Islet of Langerhans (tissue), 1 donor: ENCODE measurements around the gene GHRHR.

ENCODE experiments used
- FAIRE-seq: peaks from one replicate; lab custom pipeline; 2011; peaks lifted over from hg19 to GRCh38; lab: Jason Lieb, UNC

The GHRHR gene

DNA sequence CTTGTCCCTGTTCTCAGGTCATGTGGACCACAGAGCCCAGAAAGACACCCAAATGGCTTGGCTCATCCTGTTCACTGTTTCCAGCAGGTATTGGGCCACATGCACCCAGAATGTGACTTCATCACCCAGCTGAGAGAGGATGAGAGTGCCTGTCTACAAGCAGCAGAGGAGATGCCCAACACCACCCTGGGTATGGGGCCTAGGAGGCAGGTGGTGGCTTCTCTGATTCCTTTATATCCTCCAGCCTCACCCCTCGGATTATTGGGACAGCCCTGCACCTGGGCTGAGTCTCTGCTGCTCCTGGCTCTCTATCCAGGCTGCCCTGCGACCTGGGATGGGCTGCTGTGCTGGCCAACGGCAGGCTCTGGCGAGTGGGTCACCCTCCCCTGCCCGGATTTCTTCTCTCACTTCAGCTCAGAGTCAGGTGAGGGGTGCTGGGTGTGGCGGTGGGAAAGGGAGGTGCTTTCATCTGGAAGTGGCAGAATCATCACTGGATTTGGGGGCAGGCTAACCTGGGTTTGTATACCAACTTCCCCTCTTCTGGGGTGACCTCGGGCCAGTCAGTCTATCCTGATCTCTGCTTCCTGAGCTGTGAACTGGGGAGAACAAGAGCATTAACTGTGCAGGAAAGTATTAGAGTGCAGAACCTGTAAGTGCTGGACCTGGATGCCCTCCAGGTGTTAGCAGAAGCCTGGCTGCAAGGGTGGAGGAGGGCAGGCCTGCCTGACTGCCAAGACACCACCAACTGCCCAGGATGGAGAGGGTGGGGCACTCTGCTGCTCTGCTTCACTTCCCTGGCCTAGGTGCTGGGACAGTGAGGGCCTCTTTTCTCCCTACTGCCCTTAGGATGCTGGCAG is 5.2 kb downstream of the GHRHR start:
- FAIRE-seq, result no peak

DNA sequence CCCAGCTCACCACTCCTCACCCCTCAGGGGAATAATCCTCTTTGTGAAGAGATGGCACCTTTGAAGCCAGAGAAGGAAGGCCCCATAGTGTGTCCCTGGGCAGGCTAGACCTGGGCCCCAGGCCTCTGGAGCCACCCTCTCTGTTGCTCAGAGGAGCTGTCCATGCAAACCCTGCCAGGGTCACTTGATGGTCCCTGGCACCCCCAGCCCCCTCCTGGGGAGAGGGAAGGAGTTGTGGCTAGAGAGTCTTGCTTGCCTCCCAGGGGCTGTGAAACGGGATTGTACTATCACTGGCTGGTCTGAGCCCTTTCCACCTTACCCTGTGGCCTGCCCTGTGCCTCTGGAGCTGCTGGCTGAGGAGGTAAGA is 5.8 kb downstream of the GHRHR start:
- no peak for FAIRE-seq

DNA sequence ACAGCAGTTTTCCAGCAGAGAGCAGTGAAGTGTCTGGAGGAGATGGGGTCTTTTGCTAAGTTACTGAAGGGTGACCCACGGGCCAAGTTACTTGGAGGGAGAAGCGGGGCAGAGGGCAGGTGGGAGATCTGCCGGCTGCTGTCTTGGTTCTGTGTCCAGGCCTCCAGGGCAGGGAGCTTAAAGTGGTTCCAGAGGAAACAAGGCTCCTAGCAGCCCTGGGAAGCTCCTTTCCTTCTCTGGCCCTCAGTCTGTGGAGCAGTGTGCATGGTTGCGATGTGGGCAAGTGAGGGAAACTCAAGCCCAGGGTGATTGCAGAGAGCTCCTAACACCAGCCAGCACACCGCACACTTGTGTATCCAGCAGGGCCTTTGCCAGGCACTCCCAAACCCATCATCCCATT is 6.3 kb downstream of the GHRHR start:
- no peak for FAIRE-seq

DNA sequence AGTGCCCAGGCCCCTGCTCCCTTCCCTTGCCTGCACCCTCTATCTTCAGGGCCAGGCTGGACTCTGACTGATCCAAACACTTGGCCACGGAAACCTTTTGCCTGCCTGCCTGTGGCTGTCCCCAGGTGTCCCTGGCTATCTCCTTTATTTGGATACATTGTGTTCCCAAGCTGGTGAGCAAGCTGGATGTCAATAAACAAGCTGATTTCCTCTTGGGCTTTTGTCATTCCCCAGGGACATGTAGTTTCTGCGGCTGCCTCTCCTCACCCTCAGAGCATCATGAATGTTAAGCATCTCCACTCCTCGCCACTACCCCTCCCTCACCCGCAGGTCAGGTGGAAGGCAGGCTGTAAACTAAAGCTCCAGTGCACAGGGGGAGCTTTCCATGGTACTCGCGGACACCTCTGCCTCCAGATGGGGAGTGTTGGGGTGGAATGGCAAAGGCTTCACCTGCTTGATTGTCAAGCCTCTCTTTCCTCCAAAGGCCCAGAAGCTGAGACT is 6.9 kb downstream of the GHRHR start:
- no peak for FAIRE-seq

DNA sequence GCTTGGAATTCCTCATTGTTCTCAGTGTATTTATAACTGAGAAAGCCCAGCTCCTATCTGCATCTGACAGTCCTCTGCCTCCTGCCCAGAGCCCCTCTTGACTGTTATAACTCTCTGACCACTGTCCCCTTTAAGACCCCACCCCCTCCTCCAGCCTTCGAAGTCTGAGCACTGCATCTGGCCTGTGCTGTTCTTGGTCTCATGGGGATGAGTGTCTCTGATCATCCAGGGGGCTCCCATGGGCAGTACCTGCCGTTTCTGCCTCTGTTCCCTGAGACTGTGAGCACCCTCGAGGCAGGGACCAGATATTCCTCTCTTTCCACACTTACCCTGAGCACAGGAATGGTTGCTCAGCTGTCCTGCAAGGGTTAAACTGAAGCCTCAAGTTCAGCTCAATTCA is 7.7 kb downstream of the GHRHR start:
- FAIRE-seq, result no peak

DNA sequence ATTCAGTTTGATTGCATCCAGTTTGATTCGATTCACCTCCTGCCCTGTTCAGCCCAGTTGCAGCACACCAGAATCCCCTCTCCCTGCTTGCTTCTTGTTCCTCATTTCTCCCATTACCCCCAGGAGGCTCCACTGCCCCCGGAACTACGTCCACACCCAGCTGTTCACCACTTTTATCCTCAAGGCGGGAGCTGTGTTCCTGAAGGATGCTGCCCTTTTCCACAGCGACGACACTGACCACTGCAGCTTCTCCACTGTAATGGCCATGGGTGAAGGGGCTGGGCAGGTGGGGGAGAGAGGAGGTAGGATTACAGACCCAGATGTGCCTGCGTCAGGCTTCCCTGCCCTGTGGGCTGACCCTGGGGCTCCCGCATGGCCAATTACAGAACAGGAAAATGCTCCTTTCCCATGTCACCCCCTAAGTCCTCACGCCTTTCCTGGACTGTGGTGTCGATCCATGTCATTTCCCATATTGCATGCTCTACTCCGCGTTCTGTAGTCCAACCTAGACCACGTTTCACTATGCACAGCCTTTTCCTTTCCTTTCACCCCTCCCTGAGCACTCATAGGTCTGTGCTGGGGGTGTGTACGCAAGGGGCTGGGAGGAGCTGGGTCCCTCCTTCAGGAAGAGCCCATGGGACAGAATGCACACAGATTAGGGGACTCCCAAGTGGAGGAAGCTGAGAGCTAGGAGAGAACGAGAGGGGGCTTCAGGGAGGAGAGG is 8.2 kb downstream of the GHRHR start:
- FAIRE-seq, result no peak

DNA sequence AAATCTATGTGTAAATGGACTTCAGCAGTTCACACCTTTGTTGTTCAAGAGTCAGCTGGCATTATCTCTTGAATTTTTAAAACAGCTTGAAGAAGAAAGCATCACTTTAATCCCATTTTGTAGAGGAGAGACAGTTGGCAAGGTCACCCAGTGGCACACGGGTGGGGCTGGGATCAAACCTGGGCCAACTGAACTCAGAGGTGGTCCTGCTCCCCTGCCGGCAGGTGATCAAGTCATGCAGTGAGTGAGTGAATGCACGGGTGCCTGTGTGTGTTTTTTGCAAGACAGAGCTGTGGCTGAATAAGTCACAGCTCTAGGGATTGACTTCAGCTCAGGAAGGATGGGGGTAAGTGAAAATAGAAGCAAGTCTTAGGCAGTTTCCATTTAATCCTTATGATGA is 9.5 kb downstream of the GHRHR start:
- no peak for FAIRE-seq

DNA sequence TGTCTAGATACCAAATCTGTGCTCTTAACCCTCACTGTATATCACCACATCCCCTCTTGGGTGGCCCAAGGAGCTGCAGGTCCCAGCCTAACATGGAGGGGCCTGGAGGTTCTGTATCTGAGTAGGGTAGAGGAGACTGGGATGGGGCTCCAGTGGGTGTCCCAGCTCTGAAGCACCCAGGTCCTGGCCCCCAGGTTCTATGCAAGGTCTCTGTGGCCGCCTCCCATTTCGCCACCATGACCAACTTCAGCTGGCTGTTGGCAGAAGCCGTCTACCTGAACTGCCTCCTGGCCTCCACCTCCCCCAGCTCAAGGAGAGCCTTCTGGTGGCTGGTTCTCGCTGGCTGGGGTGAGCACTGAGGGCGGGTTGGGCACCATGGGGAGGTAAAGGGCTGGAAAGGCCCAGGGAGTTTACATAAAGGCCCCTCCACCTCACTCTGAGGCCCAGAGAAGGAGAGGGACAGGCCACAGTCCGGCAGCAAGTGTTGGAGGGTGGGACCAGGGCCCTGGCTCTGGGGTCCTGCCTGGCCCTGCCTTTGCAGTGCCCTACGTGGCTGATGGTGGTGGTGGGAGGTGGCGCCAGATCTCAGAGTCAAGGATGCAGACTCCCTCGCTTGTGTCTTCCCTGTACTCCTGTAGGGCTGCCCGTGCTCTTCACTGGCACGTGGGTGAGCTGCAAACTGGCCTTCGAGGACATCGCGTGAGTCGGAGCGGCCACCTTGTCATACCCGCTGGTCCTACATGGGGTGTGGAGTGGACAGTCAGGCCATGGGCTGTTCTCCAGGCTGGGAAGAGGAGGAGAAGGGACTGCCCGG is 10.2 kb downstream of the GHRHR start:
- no peak for FAIRE-seq

DNA sequence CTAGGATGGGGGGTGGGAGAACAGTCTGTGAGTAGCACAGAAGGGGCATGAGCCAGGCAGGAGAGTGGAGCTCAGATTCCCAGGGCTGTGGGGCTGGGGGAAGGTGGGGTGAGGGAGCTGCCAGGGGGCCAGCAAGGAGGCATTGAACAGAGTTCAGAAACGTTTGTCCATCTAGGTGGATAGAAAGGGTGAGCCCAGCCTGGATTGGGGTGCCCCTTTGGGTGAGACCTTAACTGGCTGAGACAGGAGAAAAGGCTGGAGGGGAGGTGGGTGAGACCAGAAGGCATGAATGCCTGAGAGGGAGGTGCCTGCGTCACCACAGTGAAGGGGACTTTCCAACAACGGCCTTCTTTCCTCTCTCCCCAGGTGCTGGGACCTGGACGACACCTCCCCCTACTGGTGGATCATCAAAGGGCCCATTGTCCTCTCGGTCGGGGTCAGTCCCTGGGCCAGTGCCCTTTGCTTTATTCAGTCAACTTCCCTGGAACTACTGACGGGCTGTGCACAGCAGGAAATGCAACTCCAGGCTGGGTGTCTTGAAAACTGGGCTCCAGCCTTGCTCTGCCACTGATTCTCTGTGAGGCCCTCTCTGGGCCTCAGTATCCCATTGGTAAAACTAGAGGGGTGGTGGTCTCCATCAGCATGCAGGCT is 11.0 kb downstream of the GHRHR start:
- no peak for FAIRE-seq

DNA sequence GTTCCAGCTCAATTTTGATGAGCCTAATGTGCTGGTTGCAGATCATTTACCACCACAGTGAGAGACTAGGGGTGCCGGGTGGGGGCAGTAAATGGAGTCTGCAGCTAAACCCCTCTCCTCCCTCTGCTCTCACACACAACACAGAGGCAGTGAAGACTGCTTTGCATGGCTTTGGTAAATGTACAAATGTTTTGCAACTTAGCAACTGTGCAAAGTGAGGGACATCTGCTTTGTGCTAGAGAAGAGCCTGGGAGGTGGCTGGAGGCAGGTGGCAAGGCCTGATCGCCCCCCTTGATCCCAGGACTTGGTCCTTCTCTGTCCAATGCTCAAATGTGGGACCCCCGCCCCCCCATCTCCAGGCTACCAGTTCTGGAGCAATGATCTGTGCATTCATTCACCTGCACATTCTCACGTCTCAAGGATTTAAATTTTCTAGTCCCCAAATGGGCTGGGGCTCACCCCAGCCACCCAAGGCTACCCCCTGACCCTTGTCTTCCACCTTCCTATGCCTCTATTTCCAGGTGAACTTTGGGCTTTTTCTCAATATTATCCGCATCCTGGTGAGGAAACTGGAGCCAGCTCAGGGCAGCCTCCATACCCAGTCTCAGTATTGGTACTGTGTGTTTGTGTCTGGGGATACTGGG is 11.6 kb downstream of the GHRHR start:
- FAIRE-seq, result no peak

DNA sequence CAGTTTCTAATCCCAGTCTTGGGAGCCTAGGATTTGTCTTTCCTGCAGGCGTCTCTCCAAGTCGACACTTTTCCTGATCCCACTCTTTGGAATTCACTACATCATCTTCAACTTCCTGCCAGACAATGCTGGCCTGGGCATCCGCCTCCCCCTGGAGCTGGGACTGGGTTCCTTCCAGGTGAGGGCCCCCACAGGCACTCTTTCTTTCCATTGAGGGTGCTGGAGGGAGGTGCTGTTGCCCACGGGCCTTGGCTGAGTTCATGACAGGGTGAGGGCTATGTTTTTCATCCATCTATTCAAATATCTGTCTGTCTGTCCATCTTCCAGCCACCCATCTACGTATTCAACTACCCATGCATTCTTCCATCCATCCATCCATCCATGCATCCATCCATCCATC is 12.6 kb downstream of the GHRHR start:
- no peak for FAIRE-seq

DNA sequence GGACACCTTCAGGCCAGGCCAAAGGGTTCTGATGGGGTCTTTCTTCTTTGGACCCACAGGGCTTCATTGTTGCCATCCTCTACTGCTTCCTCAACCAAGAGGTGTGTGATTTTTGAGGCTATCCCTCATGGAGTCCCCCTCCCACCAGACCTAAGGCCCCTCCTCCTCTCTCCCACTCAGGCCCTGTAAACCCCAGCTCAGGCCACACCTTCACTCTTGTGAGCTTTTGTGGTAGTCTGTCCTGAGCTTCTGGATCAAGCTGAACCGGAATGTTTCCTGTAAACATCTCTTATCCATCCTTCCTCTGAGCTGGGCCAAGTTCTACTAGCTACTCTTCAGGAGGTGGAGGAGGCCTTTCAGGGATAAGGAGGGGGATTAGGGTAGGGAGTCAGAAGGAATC is 13.5 kb downstream of the GHRHR start:
- FAIRE-seq, result no peak

DNA sequence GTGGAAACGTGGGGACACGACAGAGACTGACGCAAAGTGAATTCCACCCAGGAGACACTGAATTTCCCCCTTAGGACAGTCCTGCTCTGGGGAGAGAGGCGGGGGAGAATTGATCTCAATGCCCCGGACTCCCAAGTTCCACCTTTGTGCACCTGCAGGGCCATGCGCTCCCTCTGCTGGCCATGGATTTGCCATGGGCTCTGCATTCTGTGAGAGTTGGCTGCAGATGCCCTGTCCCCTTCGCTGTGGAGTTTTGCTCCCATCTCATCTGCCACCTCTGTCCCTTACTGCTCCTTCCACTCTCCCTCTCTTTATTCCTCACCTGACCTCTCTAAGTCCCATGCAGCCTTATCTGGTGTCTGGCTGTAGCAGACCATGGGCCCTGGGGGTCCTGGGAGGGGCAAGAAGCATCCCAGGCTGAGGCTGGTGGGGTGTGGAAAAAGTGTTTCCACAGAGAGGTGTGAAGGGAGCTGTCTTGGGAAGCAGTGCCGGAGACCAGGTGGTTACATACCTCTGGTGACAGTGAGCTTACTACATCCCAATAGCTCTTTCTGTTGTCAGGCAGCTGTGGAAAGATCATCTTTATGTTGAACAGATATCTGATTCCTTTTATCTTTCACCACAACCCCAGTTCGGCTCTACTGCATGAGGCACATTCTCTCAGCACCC is 14.3 kb downstream of the GHRHR start:
- FAIRE-seq, result no peak

DNA sequence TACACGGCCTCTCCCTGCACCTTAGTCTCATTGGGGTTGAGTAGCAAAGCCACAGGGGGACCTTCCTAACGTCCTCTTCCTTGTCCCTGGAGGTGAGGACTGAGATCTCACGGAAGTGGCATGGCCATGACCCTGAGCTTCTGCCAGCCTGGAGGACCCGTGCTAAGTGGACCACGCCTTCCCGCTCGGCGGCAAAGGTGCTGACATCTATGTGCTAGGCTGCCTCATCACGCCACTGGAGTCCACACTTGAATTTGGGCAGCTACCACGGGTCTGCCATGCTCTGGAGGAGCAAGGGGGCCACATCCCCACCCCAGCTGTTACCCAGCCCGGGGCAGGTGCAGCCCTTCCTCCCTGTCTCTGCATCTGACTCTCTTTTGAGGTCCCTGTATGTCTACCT is 15.3 kb downstream of the GHRHR start:
- FAIRE-seq, result no peak

DNA sequence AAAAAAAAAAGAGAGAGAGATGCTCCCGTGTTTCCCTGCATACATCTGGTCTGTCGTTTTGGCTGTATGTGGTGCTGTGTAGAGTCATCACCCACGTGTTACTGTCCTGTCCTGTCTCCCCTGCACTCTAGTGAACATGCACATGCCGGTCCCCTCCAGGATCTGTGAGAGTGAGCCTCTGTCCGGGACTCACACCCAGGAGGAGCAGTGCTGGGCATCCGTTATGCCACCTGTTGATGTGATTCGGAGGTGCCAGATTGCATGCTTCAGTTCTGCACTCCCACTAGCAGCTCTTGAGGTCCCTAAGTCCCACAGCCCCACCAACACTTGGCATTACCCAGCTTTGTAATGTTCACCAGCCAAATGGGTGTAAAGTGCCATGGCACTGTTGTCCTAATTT is 16.4 kb downstream of the GHRHR start:
- no peak for FAIRE-seq

DNA sequence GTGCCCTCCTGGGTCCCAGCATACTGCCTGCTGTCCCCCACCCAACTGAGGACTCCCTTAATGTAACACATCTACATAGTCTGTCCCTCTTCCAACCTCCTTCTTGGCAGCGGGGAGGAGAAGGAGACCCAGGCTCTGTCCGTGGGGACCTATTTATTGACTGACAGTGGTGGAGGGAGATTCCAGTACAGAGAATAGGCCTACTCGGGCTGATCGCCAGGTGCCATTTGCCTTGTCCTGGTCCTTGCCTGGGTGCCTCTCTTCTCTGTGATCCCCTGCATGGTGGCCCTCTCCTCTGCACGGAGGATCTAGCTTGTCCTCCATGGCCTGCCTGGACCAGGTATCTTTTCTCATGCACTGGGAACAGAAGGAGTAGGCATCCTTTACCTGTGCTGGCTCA is 17.0 kb downstream of the GHRHR start:
- no peak for FAIRE-seq

DNA sequence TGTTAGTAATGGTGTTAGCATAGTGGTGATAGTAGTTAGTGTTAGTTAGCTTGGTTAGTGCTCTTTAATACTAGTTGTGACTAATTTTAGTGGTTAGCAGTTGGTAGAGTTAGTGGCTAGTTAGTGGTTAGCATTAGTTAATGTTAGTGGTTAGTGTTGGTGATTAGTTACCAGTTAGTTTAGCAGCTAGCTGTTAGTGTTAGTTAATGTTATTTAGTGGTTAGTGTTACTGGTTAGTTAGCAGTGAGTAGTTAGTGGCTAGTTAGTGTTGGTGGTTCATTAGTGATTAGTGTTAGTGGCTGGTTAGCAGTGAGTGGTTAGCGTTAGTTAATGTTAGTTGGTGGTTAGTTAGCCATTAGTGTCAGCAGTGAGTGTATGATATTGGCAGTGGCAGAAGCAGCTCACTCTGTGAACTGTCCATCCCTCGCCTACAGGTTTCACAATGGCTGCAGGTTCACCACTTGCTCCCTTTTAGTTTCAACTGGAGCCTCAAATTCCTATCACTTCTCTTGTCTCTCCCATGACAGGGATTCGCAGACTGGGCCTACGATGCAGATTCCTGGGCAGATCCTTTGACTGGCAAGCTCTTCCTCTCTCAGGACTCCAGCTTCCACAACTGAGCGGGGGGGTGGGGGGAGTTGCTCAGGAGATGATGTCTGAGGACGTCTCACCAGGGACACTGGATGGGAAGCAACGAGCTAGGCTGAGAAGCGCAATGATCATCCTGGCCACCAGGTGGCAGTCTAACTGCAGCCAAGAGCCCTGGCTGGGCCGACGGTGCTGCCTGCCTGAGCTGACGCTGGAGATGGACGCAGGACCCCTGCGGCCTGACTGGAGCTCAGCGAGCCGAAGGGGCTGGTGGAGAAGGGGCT is 19.5 kb downstream of the GHRHR start:
- no peak for FAIRE-seq

DNA sequence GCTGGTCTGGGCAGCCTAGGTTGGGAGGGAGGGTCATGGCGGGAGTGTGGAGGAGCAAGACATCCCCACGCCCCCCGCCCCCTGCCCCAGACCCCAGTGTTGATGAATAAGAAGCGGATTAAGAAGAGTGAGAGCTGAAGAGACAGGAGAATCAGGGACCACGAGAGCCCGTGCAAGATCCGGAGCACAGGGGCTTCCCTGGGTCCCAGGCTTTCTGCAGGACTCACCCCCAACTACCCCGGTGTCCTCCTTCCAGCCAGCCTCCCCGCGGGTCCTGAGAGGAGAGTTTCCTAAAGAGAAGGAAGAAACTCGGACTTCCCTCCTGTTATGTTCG is 20.1 kb downstream of the GHRHR start:
- FAIRE-seq, result no peak

DNA sequence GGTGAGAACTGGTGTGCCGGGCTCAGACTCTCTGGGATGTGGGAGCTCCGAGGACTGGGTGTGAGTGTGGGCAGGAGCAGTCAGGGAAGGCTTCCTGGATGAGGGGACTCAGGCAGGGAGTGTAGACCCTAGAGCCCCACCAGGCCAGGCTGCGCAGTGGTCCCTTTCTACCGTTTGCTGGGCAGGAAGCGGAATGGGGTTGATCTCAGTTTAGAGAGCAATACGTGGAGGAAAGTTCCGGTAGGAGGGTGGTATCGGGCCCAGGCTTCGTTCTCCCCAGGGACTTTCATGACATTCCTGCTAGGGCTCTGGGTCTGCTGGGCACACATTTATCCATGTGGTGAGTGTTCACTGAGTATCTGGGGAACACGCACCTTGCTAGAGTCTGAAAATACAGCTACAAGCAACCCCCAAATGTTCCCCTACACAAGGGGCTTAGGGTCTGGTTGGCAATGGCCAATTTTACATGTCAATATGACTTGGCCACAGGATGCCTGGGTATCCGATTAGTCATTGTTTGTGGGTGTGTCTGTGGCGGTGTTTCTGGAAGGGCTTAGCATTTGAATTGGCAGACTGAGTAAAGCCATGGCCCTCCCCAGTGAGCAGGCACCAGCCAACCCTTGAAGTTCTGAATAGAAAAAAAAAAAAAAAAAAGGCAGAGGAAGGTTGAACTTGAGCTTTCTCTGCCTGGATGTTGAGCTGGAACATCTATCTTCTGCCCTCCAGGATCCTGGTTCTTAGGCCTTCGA is 20.8 kb downstream of the GHRHR start:
- no peak for FAIRE-seq

DNA sequence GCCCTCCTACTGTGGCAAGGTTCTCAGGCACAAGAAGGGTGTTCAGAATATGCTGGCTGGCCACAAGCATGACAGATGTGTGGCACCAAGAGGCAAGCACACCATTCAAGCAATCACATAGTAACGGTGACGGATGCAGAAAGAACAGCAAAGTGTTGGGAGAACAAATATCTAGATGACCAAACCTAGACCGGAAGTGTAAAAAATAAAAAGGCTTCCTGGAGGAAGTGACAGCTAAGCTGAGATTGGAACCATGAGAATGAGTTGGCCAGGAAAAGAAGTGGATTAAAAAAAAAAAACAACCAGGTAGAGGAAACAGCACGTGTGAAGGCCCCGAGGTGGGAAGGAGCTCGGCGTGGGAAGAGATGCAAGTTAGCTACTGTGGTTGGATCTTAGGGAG is 22.0 kb downstream of the GHRHR start:
- FAIRE-seq, result no peak
